ENCODE measurements around the gene OR51E2.

DNA sequence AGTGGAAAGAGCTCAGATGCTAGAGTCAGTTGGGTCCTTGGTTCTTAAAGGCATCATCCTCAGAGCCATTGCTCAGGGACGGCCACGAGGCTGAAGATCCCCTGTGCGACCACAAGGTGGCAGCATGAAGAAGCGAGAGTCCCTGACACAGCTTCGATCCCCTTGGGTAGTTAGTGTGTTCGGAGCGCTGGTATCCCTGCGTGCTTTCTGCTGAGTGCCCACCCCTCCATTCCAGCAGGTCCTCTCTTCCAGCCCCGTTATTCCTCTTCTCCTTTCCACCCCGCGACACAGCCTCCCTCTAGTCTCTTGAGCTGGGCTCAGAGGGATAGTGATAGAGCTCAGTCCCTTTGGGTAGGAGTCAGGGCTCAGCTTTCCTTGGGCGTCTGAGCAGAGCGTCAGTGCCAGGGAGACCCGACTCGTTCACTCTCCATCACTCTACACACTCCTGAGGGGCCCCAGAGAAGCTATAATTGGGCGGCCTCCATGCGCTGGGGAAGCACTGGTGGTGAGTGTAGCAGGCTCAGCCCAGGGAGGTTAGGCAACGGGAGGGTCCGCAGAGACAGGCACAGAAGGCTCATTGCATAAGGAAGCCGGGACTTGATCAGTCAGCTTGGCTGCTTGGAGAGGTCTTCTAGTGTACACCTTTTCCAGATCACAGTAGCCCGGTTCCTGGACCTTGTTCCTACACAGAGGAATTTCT lies 60.5 kb downstream of the OR51E2 start, which contains the start of gene OR51D1:
- TF ChIP-seq POLR2AphosphoS5 (IDR thresholded peaks at IDR 0.05; ENCODE audit: low read depth, low read length) (no peak), CEBPB (IDR thresholded peaks at IDR 0.05; ENCODE audit: low read depth, low read length) (no peak), TCF12 (IDR thresholded peaks at IDR 0.05; ENCODE audit: low read depth, low read length) (no peak)
